ENCODE measurements around the gene KDM4C. TPM values are rescaled to one million over a fixed set of nuclear protein-coding genes. Genes with fewer than 3 reads are reported as not detected.

KDM4C gene
- total and polyA plus RNA-seq, 2 of the 4 experiments (the other 2 are of a cell fraction), result 11.8 to 23.8 TPM

DNA sequence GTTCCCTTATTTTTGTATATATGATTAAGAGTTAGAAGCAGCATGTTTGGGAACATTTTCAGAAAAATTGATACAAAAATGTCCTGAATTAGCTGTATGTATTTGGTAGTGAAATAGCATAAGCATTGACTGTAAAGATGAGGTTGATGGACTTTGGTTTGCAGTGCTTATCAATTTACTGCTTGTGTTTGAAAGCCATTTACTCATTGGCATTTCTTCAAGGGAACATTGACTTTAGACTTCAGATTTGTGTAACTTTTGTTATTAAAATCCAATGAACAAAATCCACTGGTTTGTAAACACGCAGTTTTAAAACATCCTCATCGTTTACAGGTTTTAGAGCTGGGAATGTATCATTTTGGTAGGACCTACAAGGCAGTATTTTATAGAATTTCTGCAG lies 61.3 kb downstream of the KDM4C start:
- no peak overlapping the region for H4K5ac ChIP-seq (ENCODE audit: low read depth, low read length)
- TF ChIP-seq BHLHE40 (IDR thresholded peaks at IDR 0.05; ENCODE audit: low read depth, low read length) (no peak), POLR2A (IDR thresholded peaks at IDR 0.05; ENCODE audit: low read depth, low read length) (no peak)

More for the DNA sequence above, 61.3 kb downstream of the KDM4C start:
- no peak overlapping the region for H2AK9ac ChIP-seq (replicated peaks; ENCODE audit: low read depth, low read length, poor library complexity)
- H3K27ac ChIP-seq (ENCODE audit: insufficient read depth, low read length), result no peak overlapping the region
- H2BK20ac ChIP-seq (ENCODE audit: low read depth, low read length), result no peak overlapping the region
- H3K18ac ChIP-seq (ENCODE audit: low read depth, low read length), result no peak overlapping the region
- POLR2A ChIA-PET (ENCODE audit: unreplicated experiment), result no interaction called here
- no peak overlapping the region for H2BK15ac ChIP-seq (ENCODE audit: low read depth, low read length)
- no peak overlapping the region for H3K4me3 ChIP-seq (ENCODE audit: insufficient read depth, low read depth, low read length)
- peaks cover 2% of the 10 kb centered on the region; the same call in 1 of the 2 replicates for H3K36me3 ChIP-seq (ENCODE audit: control insufficient read depth, insufficient read depth, low read length)
- H3K9ac ChIP-seq (ENCODE audit: low read depth, low read length), result no peak overlapping the region
- no CpG with 5 or more reads among the region's 2 CpGs for WGBS, 2 experiments (ENCODE audit: extremely low coverage in 2 of 2, insufficient read length in 1 of 2)
- H3K9me3 ChIP-seq (ENCODE audit: control insufficient read depth, insufficient read depth, low read length), result no peaks in the 10 kb centered on the region
- no peaks in the 10 kb centered on the region for H3K9me1 ChIP-seq (ENCODE audit: insufficient read depth, low read length)
- no peak overlapping the region for H3K4ac ChIP-seq (ENCODE audit: low read depth, low read length)
- dilution Hi-C loops (cut with HindIII; ENCODE audit: low sequenced_read_pairs, unreplicated experiment) (no loop called here), in situ Hi-C loops (cut with MboI; ENCODE audit: low sequenced_read_pairs) (no loop called here), intact Hi-C loops (cut with micrococcal nuclease) (no loop called here)
- H3K4me1 ChIP-seq (ENCODE audit: control insufficient read depth, insufficient read depth, low read length), result no peaks in the 10 kb centered on the region
- H3K23ac ChIP-seq (ENCODE audit: low read depth, low read length), result no peak overlapping the region
- peaks cover 0 to 6% of the 10 kb centered on the region in 2 experiments; a peak in 1 of 4 replicates for H3K79me1 ChIP-seq (ENCODE audit: low read depth in 1 of 2, low read length in 2 of 2)
- ATAC-seq (ENCODE audit: low read depth) (no peak), DNase-seq (no peak)
- H4K20me1 ChIP-seq (ENCODE audit: insufficient read depth, low read length), result no peaks in the 10 kb centered on the region
- H3K14ac ChIP-seq (replicated peaks; ENCODE audit: low read depth, low read length), result no peak overlapping the region
- H4K91ac ChIP-seq (ENCODE audit: insufficient read depth, low read depth, low read length), result no peak overlapping the region
- H2AFZ ChIP-seq (replicated peaks; ENCODE audit: low read length, poor library complexity), result no peak overlapping the region
- H3K27me3 ChIP-seq (ENCODE audit: control insufficient read depth, insufficient read depth, low read length), result no peaks in the 10 kb centered on the region
- no peak overlapping the region for H3K56ac ChIP-seq (ENCODE audit: extremely low read depth, insufficient read depth, low read length)
- CTCF ChIA-PET, result no interaction called here
- no peak overlapping the region for H4K8ac ChIP-seq (ENCODE audit: low read depth in 2 of 2, low read length in 2 of 2)
- H2BK5ac ChIP-seq (ENCODE audit: low read depth, low read length, poor library complexity, severe bottlenecking), result no peak overlapping the region
- H3K4me2 ChIP-seq (ENCODE audit: low read depth, low read length), result no peak overlapping the region
- no peak overlapping the region for H2BK120ac ChIP-seq (ENCODE audit: low read depth, low read length)
- no TSS peak for BruUV-seq (replicated peaks)
- no peak overlapping the region for H2AK5ac ChIP-seq (ENCODE audit: low read depth, low read length)
